NCI-H2227 (cell line): ENCODE data around the gene INPP4B.
"Not testable (repeated sequence)": the region's sequence is repeated elsewhere in the genome, so short reads cannot be mapped to it uniquely, and the experiment has no call there.

Source experiments
- DNase-seq: peaks from one replicate; lab custom pipeline; 2025; ENCODE audit not compliant: unreplicated experiment; lab: John Stamatoyannopoulos, UW

The INPP4B gene

DNA sequence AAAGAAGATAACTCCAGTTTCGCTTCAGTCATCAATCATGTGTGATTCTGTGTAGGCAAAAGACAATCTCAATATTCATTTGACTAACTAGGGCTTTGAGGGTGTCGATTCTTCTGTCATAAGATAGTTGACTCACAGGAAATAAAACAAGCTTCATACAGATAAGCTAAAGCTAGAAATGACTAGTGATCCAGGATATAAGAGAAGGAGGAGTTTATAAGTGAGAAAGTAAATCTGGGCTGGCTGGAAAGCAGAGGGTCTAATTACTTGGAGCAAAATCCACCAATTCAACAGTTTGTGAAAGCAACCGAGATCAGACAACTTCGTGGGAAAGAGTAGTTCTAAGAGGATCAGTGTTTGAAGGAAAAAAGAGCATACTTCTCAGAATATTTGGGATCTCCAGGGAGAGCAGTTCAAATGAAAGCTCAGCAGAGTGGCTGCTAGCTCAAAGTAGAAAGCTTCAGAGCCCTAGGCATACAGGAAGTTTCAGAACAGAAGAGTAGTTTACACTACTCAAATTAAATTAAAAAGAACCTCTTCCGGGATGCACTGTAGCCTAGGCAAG, 429.3 kb downstream of the INPP4B start:
- DNase-seq: no peak

DNA sequence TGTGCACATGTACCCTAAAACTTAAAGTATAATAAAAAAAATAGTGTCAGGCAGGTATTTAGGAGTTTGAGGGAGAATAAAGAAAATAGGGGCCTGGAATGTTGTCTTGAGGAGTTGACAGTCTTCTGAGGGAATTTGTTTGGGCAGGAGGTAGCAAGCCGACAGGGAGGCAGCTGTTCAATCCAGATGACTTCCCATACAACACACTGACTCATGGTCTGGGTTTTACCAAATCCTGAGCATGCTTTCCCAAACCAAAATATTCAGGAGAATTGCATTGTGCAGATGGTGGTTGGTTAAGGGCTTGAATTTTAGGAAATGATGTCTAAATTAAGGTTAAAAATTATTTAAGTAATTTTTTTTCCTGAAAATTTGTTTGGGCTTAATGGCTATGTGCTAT, 430.0 kb downstream of the INPP4B start:
- DNase-seq: no peak

DNA sequence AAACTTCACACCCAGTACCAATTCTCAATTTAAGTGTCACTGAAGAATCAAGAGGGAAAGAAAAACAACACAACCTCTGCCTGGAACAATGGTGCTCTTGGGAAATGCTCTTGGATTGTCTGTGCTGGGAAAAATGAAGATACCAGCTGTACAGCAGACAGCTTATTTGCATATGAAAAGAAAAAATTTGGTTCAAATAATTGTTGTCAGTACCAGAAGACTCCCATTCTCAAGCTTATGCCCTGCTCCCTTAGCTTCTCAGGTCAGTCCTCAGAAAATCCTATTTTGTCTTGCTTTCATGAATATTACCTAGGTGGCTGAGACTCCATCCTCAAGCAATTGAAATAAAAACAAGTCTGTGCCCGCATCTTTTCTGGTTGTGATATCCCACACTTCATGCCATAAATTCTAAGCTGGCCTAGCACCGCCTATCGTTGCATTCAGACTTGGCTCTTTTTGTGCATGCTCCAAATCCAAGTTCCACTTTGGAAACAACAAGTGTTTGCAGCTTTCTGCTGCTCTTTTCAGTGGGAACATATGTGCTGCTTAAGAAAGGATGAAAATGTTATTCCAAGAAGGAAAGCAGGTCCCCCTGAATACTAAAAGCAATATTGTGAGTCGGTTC, 431.6 kb downstream of the INPP4B start:
- no peak for DNase-seq

DNA sequence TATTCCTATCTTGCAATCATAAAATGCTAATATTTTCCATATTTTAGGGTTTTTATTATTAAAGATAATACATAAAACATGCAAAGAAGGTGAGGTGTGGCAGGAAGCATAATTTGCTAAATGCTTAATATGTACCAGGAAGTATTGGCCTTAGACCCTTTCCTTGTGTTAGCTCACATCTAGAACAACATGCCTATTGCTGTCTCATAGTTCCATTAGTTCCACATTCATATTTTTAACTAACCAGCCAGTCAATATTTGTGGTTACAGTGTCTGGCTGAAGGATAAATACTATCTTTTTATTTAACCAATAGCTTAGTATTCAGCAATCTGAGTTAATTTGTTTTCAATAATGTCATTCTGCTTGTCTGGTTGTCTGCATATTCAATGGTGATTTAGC, 432.6 kb downstream of the INPP4B start:
- DNase-seq: no peak

DNA sequence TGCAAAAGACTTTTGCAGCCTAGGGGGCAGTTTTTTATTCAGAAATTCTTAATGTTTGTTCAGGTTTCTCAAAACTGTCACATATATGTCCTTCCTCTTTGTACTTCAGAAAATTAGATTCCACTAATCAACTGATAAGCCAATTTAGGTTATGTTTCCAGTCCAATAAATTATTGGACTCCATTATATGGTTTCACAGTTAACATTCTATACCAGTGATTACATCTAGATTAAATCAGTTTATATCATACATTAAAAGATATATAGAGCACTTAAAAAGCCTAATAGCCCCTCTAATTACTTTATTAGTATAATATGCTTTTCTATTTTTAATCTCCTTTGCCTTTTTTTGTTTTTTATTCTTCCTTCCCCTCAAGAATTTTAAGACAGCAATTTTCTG, 434.1 kb downstream of the INPP4B start:
- DNase-seq: no peak

DNA sequence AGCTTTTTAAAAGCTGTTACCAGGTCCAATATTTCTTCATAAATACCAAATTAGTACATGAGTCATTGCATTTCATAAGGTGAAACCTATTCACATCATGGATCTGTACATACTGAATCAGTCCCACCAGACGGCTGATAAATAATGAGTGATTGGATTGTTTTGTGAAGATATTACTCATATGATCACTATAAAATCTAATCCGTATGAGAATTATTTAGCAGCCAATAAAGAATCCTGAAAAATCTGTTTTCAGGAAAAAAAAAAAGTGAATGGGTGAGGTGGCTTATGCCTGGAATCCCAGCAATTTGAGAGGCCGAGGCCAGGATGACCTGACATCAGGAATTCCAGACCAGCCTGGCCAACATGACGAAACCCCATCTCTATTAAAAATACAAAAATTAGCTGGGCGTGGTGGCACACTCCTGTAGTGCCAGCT, 438.1 kb downstream of the INPP4B start:
- DNase-seq: no peak

DNA sequence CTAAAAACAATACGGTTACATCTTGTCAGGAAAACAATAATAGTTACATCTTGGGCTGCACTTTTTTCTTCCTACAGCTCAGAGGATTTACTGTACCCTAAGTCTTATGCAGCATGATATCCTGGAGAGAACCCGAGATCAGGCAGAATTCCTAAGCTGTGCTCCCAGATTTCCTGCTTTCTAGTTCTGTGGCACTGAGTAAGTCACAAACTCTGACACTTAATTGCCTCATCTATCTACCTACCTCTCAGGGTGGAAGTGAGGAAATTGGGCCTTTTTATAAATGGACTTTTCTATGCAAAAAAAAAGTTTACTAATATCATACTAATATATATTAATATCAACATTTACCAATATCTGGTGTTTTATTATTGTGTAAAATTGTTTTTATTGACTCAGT, 438.5 kb downstream of the INPP4B start:
- DNase-seq: no peak

DNA sequence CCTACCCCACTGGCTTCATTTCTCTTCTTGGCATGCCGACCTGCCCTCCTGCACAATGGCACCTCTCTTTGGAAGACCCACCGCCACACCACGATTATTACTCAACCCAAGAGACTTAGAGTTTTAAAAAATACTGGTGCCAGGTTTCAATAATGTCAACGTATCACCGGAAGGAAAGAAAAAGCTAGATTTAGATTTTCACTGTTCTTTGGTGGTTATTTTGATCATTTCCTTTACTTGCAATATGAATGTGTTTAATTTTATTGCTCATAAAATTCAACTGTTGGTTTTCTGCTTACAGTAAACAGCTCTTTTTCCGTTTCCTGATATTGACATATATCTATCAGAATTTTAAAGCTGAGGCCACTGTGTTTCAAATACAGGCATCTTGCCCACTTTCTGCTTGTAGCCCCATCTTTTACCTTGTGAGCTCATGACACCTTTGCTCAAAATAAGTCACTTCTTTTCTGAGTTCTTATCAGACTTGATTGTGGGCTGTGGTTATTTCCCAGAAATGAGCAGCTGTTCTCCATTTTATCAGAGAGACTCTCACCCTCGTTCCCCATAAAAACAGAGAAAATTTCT, 439.1 kb downstream of the INPP4B start:
- DNase-seq: no peak

DNA sequence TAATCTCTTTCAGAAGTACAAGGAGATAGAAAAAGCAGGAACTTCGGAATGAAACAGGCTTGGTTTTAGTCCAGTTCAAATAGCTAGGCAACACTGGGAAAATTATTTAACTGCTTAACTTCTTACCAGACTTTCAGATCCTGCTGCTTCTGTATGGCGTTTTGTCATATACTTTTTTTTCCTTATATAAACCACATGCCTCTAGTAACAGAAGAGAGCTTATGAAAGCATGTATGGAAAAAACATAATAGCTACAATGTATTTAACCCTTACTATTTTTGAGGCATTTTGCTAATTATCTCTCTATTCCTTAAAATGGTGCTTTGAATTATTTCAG, 439.6 kb downstream of the INPP4B start:
- DNase-seq: no peak

DNA sequence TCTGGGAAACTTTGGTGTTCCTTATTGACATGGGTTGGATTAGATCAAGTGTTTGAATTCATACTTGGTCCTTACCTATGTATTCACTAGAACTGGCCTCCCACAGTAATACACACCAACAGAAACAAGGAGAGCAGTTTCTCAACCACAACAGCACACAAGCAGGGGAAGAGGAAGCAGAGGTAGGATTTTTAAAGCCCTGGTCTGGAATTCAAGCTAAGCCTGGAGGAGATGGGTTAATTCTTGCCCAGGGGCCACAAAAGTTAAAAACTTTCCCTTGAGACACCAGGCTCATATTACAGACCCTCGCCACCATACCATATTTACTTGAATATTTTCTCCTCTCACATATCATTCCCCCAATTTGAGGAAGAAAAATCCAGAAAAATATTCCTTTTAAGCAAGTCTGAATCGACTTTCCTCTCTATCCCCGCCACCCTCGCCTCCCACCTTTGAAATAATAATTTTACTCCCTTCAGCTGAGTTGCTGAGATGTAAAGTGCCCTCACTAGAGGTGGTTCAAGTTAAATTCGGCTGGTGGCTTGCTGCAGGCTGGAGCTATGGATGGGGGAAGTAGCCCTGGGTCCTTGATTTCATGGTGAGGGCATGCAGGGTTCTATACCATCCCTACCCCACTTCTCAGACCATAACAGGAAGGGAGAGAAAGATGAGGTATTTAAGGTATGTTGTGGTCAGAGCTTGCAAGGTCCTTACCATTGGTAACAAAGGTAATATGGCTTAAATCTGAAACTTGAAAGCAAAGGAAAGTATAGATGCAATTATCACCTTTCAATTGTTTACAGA, 440.2 kb downstream of the INPP4B start:
- no peak for DNase-seq

DNA sequence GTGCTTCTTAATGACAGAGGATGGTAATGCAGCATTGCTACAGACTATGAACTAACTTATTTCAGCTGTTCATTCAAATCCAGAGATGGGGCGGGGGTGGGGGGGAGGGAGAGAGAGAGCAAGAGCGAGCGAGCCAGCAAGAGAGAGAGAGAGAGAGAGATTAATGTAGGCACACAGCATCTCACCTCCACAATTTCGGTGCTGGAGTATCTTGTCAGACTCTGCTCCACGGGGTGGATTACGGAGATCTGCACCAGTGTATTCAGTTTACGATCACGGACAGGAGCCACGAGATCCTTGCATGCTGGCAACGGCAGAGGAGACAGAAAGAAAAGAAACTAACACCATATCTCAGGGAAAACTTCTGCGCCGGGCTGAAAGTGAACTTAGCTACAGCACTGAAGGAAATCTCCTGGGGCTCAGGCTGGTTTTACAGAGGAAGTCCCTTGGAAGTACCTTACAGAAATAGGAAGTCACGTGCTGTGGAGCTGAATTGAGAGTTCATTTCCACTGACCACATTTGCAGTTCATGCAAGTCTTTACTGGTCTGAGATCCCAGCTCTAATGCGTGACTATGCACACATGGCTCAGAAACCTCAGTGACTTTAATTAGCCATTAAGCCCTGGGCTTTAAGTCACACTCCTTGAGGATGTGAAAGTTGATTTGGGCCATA, 440.9 kb downstream of the INPP4B start:
- DNase-seq: no peak

DNA sequence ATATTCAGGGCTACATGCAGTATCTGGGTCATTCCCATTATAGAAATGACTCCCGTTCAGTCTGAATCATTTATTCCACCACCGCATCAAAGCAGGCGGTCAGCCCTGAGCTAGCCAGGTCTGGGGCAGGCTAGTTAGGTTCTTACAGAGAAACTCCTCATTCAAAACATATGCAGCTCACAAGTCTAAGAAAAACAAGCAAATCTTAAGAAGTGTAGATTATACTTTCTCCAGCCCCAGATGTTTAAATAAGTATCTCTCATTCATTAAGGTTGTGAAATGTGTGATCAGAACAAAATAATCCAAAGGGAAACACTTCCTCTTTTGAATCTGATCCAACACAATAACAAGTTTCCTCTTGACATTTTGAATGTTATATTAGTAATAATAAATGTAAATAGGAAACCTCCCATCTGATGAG, 441.9 kb downstream of the INPP4B start:
- no peak for DNase-seq

DNA sequence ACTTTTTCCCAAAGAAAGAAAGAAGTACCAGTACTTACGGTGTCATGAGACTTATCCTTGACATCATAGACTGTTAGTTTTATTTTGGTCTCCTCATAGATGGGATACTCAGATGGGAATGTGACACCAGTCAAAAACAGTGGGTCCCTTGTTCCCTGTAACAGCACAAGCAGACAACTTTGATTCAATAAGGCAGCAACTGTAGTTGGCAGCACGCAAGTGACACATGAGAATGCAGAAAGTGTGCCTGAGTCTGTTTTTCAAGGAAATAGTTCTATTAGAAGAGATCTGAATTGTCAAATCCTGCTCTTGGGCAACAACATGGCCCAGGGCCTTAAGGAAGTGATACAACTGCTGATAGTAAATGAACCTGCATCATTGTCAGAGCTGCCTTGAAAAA, 443.2 kb downstream of the INPP4B start:
- no peak for DNase-seq

DNA sequence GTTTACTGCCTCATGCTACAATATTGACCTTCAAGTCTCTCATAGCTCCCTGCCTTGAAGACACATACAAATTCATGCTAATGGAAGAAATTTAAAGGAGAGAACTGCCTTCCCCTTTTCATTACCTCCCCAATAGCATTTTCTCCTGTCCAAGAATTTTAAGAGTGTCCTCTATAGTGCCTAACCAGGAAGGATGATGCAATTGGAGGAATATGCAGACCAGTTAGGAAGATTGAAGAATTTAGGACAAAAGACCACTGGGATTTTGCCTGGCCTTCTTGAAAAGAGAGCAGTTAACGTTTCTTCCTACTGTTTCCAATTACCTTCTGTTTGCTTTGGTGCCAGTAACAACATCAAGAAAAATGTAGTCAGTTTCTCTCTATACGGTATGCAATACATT, 443.9 kb downstream of the INPP4B start:
- no peak for DNase-seq

DNA sequence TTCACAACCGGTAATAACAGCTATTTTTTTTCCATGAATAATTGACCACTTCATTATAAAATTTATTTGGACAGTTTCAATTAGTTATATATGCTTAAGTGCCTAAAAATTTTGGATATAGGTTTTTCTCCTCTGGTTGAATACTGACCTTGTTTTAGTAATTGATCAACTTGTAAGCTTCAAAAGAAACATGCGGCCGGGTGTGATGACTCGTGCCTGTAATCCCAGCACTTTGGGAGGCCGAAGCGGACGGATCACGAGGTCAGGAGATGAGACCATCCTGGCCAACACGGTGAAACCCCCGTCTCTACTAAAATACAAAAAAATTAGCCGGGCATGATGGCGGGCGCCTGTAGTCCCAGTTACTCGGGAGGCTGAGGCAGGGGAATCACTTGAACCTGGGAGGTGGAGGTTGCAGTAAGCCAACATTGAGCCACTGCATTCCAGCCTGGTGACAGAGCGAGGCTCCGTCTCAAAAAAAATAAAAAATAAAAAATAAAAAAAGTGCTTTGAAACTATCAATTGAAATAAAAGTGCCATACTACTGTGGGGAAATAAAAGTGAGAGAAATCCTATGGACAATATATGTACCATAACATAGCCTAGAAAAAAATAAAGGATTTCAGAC, 448.6 kb downstream of the INPP4B start:
- not testable (repeated sequence) for DNase-seq

DNA sequence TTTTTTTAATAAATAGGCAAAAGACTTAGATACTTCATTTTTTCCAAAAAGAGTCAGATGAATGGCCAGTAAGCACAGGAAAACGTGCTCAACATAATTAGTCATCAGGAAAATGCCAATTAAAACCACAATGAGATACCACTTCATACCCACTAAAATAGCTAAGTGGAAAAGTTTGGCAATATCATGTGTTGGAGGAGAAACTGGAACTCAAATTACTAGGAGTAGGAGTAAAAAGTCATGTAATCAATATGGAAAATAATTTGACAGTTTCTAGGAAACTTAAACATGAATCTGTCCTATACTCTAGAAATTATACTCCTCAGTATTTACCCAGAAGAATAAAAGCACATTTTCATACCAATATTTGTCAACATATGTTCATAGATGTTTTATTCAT, 449.8 kb downstream of the INPP4B start:
- no peak for DNase-seq

DNA sequence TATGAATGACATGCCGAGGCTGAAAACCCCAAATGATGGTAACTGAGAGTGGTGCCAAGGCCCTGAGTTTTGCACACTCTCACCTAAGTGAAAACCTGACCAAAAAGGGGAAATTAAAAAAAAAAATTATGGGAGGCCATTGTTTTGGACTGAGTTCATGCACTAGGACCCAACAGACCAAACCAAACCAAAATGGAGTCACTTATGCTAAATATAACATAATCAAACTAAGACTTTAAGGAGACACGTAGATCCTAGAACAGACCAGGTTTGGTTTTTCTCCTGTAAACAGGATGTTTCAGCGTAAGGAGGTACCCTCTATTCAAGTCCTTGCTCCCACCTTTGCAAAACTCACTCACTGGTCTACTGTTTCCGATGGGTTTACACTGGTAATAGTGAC, 453.0 kb downstream of the INPP4B start:
- no peak for DNase-seq

DNA sequence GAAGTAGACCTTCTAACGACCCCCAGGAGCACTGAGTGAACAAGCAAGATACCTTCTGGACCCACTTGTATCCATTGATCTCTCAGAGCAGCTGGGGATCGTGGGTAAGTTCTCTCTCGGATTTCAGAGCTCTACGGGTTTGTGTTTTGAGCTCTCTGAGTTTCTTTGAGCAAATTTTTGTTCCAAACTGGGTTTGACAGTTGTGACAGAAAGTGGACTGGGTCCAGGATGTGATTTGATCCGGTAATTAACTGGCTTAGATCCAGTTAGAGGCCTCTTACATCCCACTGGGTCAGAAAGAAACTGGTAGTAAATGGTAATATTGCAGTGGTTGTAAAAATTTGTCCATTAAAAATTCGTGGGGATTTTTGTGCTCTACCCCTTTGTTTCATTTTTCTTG, 459.2 kb downstream of the INPP4B start:
- DNase-seq: no peak

DNA sequence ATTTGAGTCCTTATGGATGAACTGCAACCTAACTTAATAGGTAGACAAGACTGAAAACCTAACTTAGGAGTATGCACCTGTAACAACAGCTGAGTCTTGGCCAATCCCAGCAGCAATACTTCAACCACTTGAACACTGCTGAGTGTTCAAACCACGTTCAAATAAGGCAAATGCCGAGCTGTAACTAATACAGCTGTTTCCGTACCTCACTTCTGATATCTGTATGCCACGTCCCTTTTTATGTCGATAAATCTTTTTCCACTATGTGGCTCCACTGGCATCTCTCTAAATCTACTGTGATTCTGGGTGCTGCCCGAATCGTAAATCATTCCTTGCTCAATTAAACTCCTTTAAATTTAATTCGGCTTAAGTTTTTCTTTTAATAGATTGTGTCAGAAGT, 459.7 kb downstream of the INPP4B start:
- no peak for DNase-seq

DNA sequence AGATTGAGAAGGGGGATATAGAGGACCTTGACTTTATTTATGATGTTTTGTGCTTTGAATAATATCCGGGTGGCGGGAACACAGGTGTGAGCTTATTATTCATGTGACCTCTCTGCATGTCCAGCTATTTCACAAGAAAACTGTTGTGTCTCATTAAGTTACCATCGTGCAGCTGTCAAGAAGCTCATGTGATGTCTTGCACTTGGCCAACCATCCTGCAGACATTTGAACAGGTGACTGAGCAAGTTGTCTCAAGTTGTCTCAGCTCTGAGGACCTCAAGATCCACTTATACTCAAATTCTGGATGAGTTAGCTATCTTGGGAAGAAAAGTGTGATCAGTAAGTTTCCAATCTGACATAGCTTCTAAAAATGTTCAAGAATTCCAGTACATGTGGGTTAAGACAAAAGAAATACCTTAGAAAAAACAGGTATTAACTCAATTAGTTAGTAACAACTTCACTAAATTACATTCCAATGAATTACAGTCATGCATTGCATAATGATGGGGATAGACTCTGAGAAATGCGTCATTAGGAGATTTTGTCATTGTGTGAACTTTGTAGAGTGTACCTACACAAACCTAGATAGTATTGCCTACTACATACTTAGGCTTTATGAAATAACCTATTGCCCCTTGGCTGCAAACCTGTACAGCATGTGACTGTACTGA, 462.2 kb downstream of the INPP4B start:
- DNase-seq: no peak

DNA sequence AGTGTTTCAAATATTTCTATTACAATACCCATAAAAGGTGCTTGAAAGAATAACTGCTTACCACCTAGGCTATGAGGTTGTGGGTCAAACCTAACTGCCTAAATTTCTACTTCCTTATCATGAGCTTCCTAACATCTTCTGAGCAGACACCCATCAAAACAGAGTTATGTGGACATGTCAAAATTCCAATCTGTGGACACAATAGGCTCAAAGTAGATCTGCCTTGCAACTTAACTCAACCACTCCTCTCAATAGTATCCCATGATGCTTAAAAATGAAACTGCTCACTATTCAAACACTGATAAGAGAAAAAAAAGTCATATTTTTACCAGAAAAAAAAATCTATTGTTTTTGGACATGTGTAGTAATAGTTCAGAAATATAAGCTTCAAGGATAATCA, 462.7 kb downstream of the INPP4B start:
- no peak for DNase-seq
